H9 (cell line): Measurements from ENCODE around the gene SCN5A. TPM values are rescaled to one million over a fixed set of nuclear protein-coding genes. Genes with fewer than 3 reads are reported as not detected.

Source experiments
- DNase-seq: peaks from one replicate; pipeline ENCODE4 v3.0.0-alpha.2; 2017
- H2AFZ ChIP-seq: one replicate; pipeline ENCODE4 v1.6.1; 2013; ENCODE audit warnings: mild to moderate bottlenecking, low read length, control low read depth, moderate library complexity
- H2AK5ac ChIP-seq: 2 replicates; pipeline ENCODE4 v1.6.1; 2013; ENCODE audit warnings: low read length, control low read depth, mixed read lengths; ENCODE audit not compliant: insufficient read length
- H2BK120ac ChIP-seq: one replicate; pipeline ENCODE4 v1.6.1; 2013; ENCODE audit warnings: low read depth, mild to moderate bottlenecking, low read length, control low read depth, inconsistent platforms; ENCODE audit not compliant: poor library complexity, severe bottlenecking
- H2BK12ac ChIP-seq: 2 replicates; pipeline ENCODE4 v1.6.1; 2013; ENCODE audit warnings: low read length, control low read depth, mixed read lengths, low read depth; ENCODE audit not compliant: insufficient read length
- H2BK15ac ChIP-seq: 2 replicates; pipeline ENCODE4 v1.6.1; 2013; ENCODE audit warnings: low read depth, low read length, control low read depth
- H2BK20ac ChIP-seq: one replicate; pipeline ENCODE4 v1.6.1; 2013; ENCODE audit warnings: low read depth, mild to moderate bottlenecking, low read length, control low read depth, inconsistent platforms; ENCODE audit not compliant: poor library complexity, severe bottlenecking
- H2BK5ac ChIP-seq: 2 replicates; pipeline ENCODE4 v1.6.1; 2013; ENCODE audit warnings: low read length, control low read depth, mixed read lengths; ENCODE audit not compliant: insufficient read length
- H3K14ac ChIP-seq: 2 replicates; pipeline ENCODE4 v1.6.1; 2013; ENCODE audit warnings: low read length, control low read depth; ENCODE audit not compliant: insufficient read depth
- H3K18ac ChIP-seq: 2 replicates; pipeline ENCODE4 v1.6.1; 2013; ENCODE audit warnings: low read depth, mild to moderate bottlenecking, mixed read lengths, low read length, control low read depth; ENCODE audit not compliant: insufficient read length
- H3K23ac ChIP-seq: 2 replicates; pipeline ENCODE4 v1.6.1; 2013; ENCODE audit warnings: low read length, control low read depth, mixed read lengths, low read depth; ENCODE audit not compliant: insufficient read length
- H3K23me2 ChIP-seq: 2 replicates; pipeline ENCODE4 v1.6.1; 2013; ENCODE audit warnings: low read depth, mild to moderate bottlenecking, mixed read lengths, low read length, control low read depth; ENCODE audit not compliant: insufficient read length, poor library complexity, severe bottlenecking
- H3K27ac ChIP-seq: 2 replicates; pipeline ENCODE4 v1.5.1; 2013; ENCODE audit warnings: low read length, control low read depth, mixed read lengths, low read depth; ENCODE audit not compliant: insufficient read length
- H3K27me3 ChIP-seq: 2 replicates; pipeline ENCODE4 v1.6.1; 2013; ENCODE audit warnings: low read length, control low read depth, inconsistent platforms; ENCODE audit not compliant: insufficient read depth
- H3K4ac ChIP-seq: 2 replicates; pipeline ENCODE4 v1.6.1; 2013; ENCODE audit warnings: low read depth, mild to moderate bottlenecking, control low read depth, inconsistent platforms, low read length, moderate library complexity
- H3K4me1 ChIP-seq: 2 replicates; pipeline ENCODE4 v1.6.1; 2013; ENCODE audit warnings: low read length, control low read depth, inconsistent platforms; ENCODE audit not compliant: insufficient read depth
- H3K4me2 ChIP-seq: 2 replicates; pipeline ENCODE4 v1.6.1; 2013; ENCODE audit warnings: low read length, control low read depth, mixed read lengths; ENCODE audit not compliant: insufficient read length, insufficient read depth
- H3K56ac ChIP-seq: 2 replicates; pipeline ENCODE4 v1.6.1; 2013; ENCODE audit warnings: low read depth, mild to moderate bottlenecking, mixed read lengths, low read length, control low read depth; ENCODE audit not compliant: insufficient read length
- H3K79me1 ChIP-seq: 2 replicates; pipeline ENCODE4 v1.6.1; 2013; ENCODE audit warnings: low read depth, mild to moderate bottlenecking, moderate library complexity, low read length, control low read depth, inconsistent platforms; ENCODE audit not compliant: insufficient read depth, poor library complexity, severe bottlenecking
- H3K79me2 ChIP-seq: 2 replicates; pipeline ENCODE4 v1.6.1; 2013; ENCODE audit warnings: low read length, control low read depth, inconsistent platforms; ENCODE audit not compliant: insufficient read depth
- H3K9ac ChIP-seq: 2 replicates; pipeline ENCODE4 v1.6.1; 2013; ENCODE audit warnings: low read length, control low read depth, mixed read lengths; ENCODE audit not compliant: insufficient read length; ENCODE audit errors: extremely low read depth
- H3K9me3 ChIP-seq: one replicate; pipeline ENCODE4 v1.6.1; 2013; ENCODE audit warnings: low read depth, low read length, inconsistent platforms; ENCODE audit not compliant: control insufficient read depth
- H3T11ph ChIP-seq: one replicate; pipeline ENCODE4 v1.6.1; 2013; ENCODE audit warnings: mild to moderate bottlenecking, low read length, control low read depth, inconsistent platforms
- H4K20me1 ChIP-seq: one replicate; pipeline ENCODE4 v1.6.1; 2013; ENCODE audit not compliant: control insufficient read depth, insufficient read length, insufficient read depth
- H4K5ac ChIP-seq: 2 replicates; pipeline ENCODE4 v1.6.1; 2013; ENCODE audit warnings: low read depth, mild to moderate bottlenecking, mixed read lengths, low read length, control low read depth; ENCODE audit not compliant: insufficient read length
- H4K8ac ChIP-seq: replicated peaks from 2 replicates; pipeline ENCODE4 v1.6.1; 2013; ENCODE audit warnings: low read length, control low read depth, mixed read lengths, low read depth; ENCODE audit not compliant: insufficient read length
- H4K91ac ChIP-seq: 2 replicates; pipeline ENCODE4 v1.6.1; 2013; ENCODE audit warnings: low read depth, mild to moderate bottlenecking, moderate library complexity, mixed read lengths, low read length, control low read depth; ENCODE audit not compliant: insufficient read length
- H3K27ac Mint-ChIP-seq, 3 experiments: 2 replicates in 2 of 3; 3 replicates in 1 of 3; pipeline ENCODE4 v1.8.0; 2020 to 2021; ENCODE audit warnings: mixed read lengths in 3 of 3, mild to moderate bottlenecking in 1 of 3, moderate library complexity in 1 of 3
- H3K27me3 Mint-ChIP-seq: 2 replicates; pipeline ENCODE4 v1.8.0; 2021; ENCODE audit warnings: low read depth, mild to moderate bottlenecking, moderate library complexity, mixed read lengths
- H3K36me3 Mint-ChIP-seq, 3 experiments: 2 replicates in 2 of 3; 3 replicates in 1 of 3; pipeline ENCODE4 v1.8.0; 2020 to 2021; ENCODE audit warnings: low read depth in 3 of 3, mixed read lengths in 3 of 3; ENCODE audit not compliant: insufficient read depth in 1 of 3
- H3K4me1 Mint-ChIP-seq, 2 experiments: 2 replicates each; pipeline ENCODE4 v1.8.0; 2020; ENCODE audit warnings: mixed read lengths in 2 of 2
- H3K4me3 Mint-ChIP-seq, 2 experiments: 2 replicates in 1 of 2; 3 replicates in 1 of 2; pipeline ENCODE4 v1.8.0; 2020 to 2021; ENCODE audit warnings: mild to moderate bottlenecking in 2 of 2, mixed read lengths in 2 of 2, moderate library complexity in 1 of 2
- H3K9me3 Mint-ChIP-seq, 2 experiments: 2 replicates in 1 of 2; 3 replicates in 1 of 2; pipeline ENCODE4 v1.8.0; 2020; ENCODE audit warnings: mild to moderate bottlenecking in 2 of 2, mixed read lengths in 2 of 2, moderate library complexity in 1 of 2
- CTCF ChIP-seq: fragments of 200-600 bp; sonication (generic); conservative IDR thresholded peaks from 3 replicates; pipeline ENCODE4 v1.8.0; 2021; ENCODE audit warnings: antibody characterized with exemption, mild to moderate bottlenecking
- WGBS: extraction: QIAGEN DNeasy Blood & Tissue Kit; methylation state at CpG from one replicate; pipeline ENCODE4 v1.1.7; 2013; ENCODE audit warnings: missing lambda C conversion rate, low lambda C conversion rate, mixed read lengths; ENCODE audit not compliant: insufficient read length; ENCODE audit errors: extremely low coverage; 5-methylcytosine and 5-hydroxymethylcytosine counted together
- total RNA-seq: library from RNA; stranded (reverse); gene quantifications from 2 replicates; pipeline ENCODE4 v1.2.1, GENCODE V29; 2021

SCN5A gene
- total RNA-seq, 1 experiment from 2014 or later: 6.5 TPM

GRCh38 chr3:38544926-38545325 is 104.6 kb downstream of the SCN5A start:
- Mint-ChIP-seq H3K4me1 (peaks cover 23 to 25% of the 10 kb centered on the region in 2 experiments), H3K9me3 (no peaks in the 10 kb centered on the region)

More at GRCh38 chr3:38544926-38545325, 104.6 kb downstream of the SCN5A start:
- peak overlapping the region in 1 of 3 experiments; percentile 93; a peak in 1 of 7 replicates for H3K27ac Mint-ChIP-seq
- no peak for DNase-seq
- Histone ChIP-seq H3T11ph (no peak overlapping the region), H4K91ac (no peak overlapping the region), H3K27ac (no peak overlapping the region), H3K9me3 (no peaks in the 10 kb centered on the region), H2AFZ (no peak overlapping the region), H3K27me3 (no peaks in the 10 kb centered on the region), H2BK5ac (no peak overlapping the region), H4K20me1 (no peaks in the 10 kb centered on the region), H3K4ac (no peak overlapping the region), H3K23me2 (no peaks in the 10 kb centered on the region), H2BK12ac (no peak overlapping the region), H3K23ac (no peak overlapping the region), H4K8ac (no peak overlapping the region), H3K4me2 (no peak overlapping the region), H3K18ac (no peak overlapping the region), H3K14ac (peak overlapping the region; percentile 66), H4K5ac (no peak overlapping the region), H3K9ac (no peak overlapping the region), H3K79me1 (no peaks in the 10 kb centered on the region), H2BK120ac (no peak overlapping the region), H3K4me1 (no peaks in the 10 kb centered on the region; the same call in 1 of the 2 replicates), H2AK5ac (no peak overlapping the region), H3K79me2 (no peaks in the 10 kb centered on the region), H2BK20ac (no peak overlapping the region), H2BK15ac (no peak overlapping the region), H3K56ac (no peak overlapping the region)
- no peak overlapping the region for H3K4me3 Mint-ChIP-seq
- no peak for TF ChIP-seq CTCF
- no CpG with 5 or more reads among the region's 3 CpGs for WGBS
- no peaks in the 10 kb centered on the region; a peak in 1 of 7 replicates for H3K36me3 Mint-ChIP-seq
- peaks cover 2% of the 10 kb centered on the region for H3K27me3 Mint-ChIP-seq
